Ovary (tissue), 3 donors: ENCODE data around the gene USP30.

Source experiments
- CTCF ChIP-seq, 3 donors: fragments of 450-650 bp in 2 of 3; fragments of 200-600 bp in 1 of 3; IDR thresholded peaks; one replicate each; pipeline versions ENCODE4 v1.5.1 to v1.8.0; 2016 to 2022; ENCODE audit warnings: antibody characterized with exemption in 3 of 3, mild to moderate bottlenecking in 1 of 3
- POLR2A ChIP-seq: fragments of 450-650 bp; IDR thresholded peaks from one replicate; pipeline ENCODE4 v1.6.1; 2017; ENCODE audit warnings: antibody characterized with exemption, mild to moderate bottlenecking, moderate library complexity
- donor health status: DM: no; HTN: no; CAD: no.

- TF ChIP-seq CTCF (IDR thresholded peaks at IDR 0.05) (no peak), POLR2A (no peak)
These were observed 24.6 kb upstream of the USP30 start for GRCh38 chr12:109027767-109028166.
